Thyroid gland (tissue), 4 donors: ENCODE results near the gene SEMA6A.

Experiments used
- CTCF ChIP-seq, 6 experiments: fragments of 200-600 bp in 3 of 6; fragments of 450-650 bp in 3 of 6; sonication (generic) in 3 of 6; IDR thresholded peaks; one replicate each; pipeline ENCODE4 v1.5.1; 2016 to 2019; ENCODE audit warnings: antibody characterized with exemption in 6 of 6, mild to moderate bottlenecking in 2 of 6, inconsistent platforms in 1 of 6, moderate library complexity in 1 of 6
- POLR2A ChIP-seq, 2 donors: fragments of 450-650 bp; IDR thresholded peaks; one replicate each; pipeline ENCODE4 v1.6.1; 2017; ENCODE audit warnings: antibody characterized with exemption in 2 of 2, mild to moderate bottlenecking in 2 of 2, moderate library complexity in 1 of 2

DNA sequence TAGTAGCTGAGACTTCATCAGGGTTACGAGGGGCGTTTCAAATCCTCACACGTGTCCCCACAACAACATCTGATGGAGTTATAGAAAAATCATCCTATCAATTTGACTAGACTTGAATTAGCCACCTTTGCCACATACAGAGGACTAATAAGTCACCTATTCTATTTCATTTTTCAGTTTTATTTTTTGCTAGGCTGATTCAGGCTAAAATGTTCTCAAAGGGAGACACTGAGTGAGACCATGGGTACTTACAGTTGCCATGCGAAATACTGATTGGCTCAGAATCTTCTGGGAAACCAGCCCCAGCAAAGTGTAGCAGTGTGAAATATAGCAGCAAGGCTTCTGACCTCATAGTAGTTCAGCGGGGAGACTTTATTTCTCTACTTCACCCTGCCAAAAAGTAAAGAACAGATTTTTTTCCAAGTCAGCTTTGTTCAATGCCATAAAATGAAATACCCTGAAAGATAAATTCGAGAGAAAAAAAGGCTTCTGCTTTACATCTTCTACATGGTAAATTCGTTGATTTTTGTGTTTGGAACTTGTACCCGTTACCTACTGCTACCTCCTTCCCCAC is 69.9 kb downstream of the SEMA6A start:
- TF ChIP-seq POLR2A (IDR thresholded peaks at IDR 0.05) (no peak), CTCF (IDR thresholded peaks at IDR 0.05) (no peak)
